ENCODE measurements around the gene SH2D3C. TPM values are rescaled to one million over a fixed set of nuclear protein-coding genes. Genes with fewer than 3 reads are reported as not detected.

Gene SH2D3C
- total RNA-seq, 1 donor from 2014 or later = 77.8 TPM

GRCh38 chr9:127694890-127695720, 83.4 kb downstream of the SH2D3C start:
- DNase-seq = no peak

GRCh38 chr9:127693697-127694096, 84.8 kb downstream of the SH2D3C start:
- no peak for DNase-seq

- DNase-seq = no peak
These were observed 85.3 kb downstream of the SH2D3C start for GRCh38 chr9:127693143-127693542.

- no peak for DNase-seq
These were observed 86.4 kb downstream of the SH2D3C start for GRCh38 chr9:127692071-127692470.

GRCh38 chr9:127690735-127691134, 87.7 kb downstream of the SH2D3C start:
- DNase-seq = no peak

- no peak for DNase-seq
These were observed 89.0 kb downstream of the SH2D3C start for GRCh38 chr9:127689329-127690000.

Other genes with a start within 250 kb of the SH2D3C start
- gene STXBP1, start 166.4 kb downstream of the SH2D3C start, total RNA-seq = 24.7 and 34.0 TPM in 2 replicates
- not detected in 2 replicates for gene CFAP157, start 71.7 kb downstream of the SH2D3C start, total RNA-seq
- gene PTRH1, start 63.0 kb downstream of the SH2D3C start, total RNA-seq = 22.3 and 24.7 TPM in 2 replicates
- not detected in 2 replicates for gene TTC16, start 62.6 kb downstream of the SH2D3C start, total RNA-seq
- gene TOR2A, start 43.4 kb downstream of the SH2D3C start, total RNA-seq = 7.7 and 13.2 TPM in 2 replicates
- 102 and 116 TPM in 2 replicates for gene CDK9, start 7.4 kb upstream of the SH2D3C start, total RNA-seq
- 64.2 and 93.8 TPM in 2 replicates for gene FPGS, start 24.2 kb upstream of the SH2D3C start, total RNA-seq
- 84.2 and 165 TPM in 2 replicates for gene ENG, start 76.0 kb upstream of the SH2D3C start, total RNA-seq
- gene AK1, start 99.0 kb upstream of the SH2D3C start, total RNA-seq = 22.0 and 42.2 TPM in 2 replicates
- 33.2 and 44.8 TPM in 2 replicates for gene ST6GALNAC6, start 120.9 kb upstream of the SH2D3C start, total RNA-seq
- gene ST6GALNAC4, start 138.4 kb upstream of the SH2D3C start, total RNA-seq = 50.0 and 98.0 TPM in 2 replicates
- 0.51 and 0.70 TPM in 2 replicates for gene PIP5KL1, start 152.1 kb upstream of the SH2D3C start, total RNA-seq
- gene DPM2, start 159.2 kb upstream of the SH2D3C start, total RNA-seq = 8.5 and 9.9 TPM in 2 replicates
- 8.3 and 34.4 TPM in 2 replicates for gene EEIG1, start 202.3 kb upstream of the SH2D3C start, total RNA-seq